SH-SY5Y (cell line): ENCODE data around the gene MEIS3.

Experiments used
- GATA2 ChIP-seq: IDR thresholded peaks from 2 replicates; pipeline ENCODE4 v1.6.1; 2011; ENCODE audit warnings: mild to moderate bottlenecking, low read depth, low read length
- GATA3 ChIP-seq: IDR thresholded peaks from 2 replicates; pipeline ENCODE4 v1.6.1; 2011; ENCODE audit warnings: low read depth, mild to moderate bottlenecking, low read length, moderate library complexity

- TF ChIP-seq GATA2 (no peak), GATA3 (no peak)
Observed at GRCh38 chr19:47437500-47437899, 18.2 kb upstream of the MEIS3 start.
